IMR-90 (cell line): ENCODE data around the gene HSPB6. TPM values are rescaled to one million over a fixed set of nuclear protein-coding genes. Genes with fewer than 3 reads are reported as not detected.

Experiments
- CTCF ChIP-seq: conservative IDR thresholded peaks from 2 replicates; pipeline ENCODE4 v1.5.1; 2012; ENCODE audit warnings: mild to moderate bottlenecking, low read depth, low read length, improper control_type of control experiment
- polyA plus RNA-seq, 3 experiments: library from polyadenylated mRNA; depleted of rRNA; stranded (reverse); fragments of >200 nt; gene quantifications; 2 replicates each; pipeline ENCODE4 v1.2.3, GENCODE V29; 2012; ENCODE audit warnings: low replicate concordance in 1 of 3
- total RNA-seq: library from RNA; depleted of rRNA; stranded (reverse); fragments of >200 nt; gene quantifications from 2 replicates; pipeline ENCODE4 v1.2.3, GENCODE V29; 2012

Gene HSPB6
- total and polyA plus RNA-seq, 2 of the 4 experiments (the other 2 are of a cell fraction), result 5.7 to 206 TPM

- TF ChIP-seq CTCF, result no peak
These were observed 33.4 kb upstream of the HSPB6 start (continued) for GRCh38 chr19:35789978-35790944.
